GM19023 (cell line): ENCODE measurements around the gene HOXD9.

Source experiments
- ATAC-seq: cut with Tn5 transposase; IDR thresholded peaks from one replicate; pipeline ENCODE4 v1.9.1; 2021; ENCODE audit warnings: mild to moderate bottlenecking, moderate library complexity; ENCODE audit not compliant: unreplicated experiment

Gene HOXD9

DNA sequence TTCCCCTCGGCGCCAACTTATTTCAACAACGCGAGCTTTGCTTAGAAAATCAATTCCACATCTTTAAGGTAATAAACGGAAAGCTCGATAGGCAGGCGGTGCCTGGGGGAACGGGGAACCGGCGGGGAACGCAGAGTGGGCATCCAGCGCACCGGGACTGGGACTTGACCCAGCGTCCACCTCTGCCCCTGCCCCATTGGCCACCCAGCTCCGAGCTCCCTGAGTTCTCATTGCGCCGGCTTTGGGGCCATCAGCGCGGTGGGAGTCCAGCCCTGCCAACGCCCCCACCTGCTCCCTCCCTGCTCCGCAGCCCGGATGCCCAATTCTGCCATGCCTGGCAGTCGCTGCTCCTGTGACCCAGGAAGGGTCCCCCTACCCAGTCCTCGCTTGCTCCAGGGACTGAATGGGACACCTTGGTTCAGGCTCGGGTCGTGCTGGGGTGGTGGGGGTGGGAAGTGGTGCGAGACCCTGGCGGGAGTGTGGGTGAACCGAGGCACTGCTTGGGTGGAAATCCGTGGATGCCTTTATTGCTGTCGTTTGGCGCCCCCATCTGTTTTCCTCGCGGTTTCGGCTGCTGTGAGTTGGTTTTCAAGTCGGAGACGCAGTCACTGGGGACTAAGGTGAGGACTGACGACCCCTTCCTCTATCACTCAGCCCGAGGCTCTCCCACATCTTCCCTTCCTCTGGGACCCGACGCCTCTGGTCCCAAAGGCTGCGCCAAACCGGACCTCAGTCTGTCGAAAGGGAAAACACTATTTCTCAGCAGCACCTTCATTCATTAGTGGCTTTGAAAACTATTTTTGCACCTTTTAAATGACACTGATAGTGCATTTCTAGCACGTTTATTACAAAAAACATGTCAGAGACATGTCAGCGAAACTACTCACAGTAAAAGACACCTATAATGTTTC lies 36.4 kb upstream of the HOXD9 start:
- ATAC-seq: no peak

DNA sequence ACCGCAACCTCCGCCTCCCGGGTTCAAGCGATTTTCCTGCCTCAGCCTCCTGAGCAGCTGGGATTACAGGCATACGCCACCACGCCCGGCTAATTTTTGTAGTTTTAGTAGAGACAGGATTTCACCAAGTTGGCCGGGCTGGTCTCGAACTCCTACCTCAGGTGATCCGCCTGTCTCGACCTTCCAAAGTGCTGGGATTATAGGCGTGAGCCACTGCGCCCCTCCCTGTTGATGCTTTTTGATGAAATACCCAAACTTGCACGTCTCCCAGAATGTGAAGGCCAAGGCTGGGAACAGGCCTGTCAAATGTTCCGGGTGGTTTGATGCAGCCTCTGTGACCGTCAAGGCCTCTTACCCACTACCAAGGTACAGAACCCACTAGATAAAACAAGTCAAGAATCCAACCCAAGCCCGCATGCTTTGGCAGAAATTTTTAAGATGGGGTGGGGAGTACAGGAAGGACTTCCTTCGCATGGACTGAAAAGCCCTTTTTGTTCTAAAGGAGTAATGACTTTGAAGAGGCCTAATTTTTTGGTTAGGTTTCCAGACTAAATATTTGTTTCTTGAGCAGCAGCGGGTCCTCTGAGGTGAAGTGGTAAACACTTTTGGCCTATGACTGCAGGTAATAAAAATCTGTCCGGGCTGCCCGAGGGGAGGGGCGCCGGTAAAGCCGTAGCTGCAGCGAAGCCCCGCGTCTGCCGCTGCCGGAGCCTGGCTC lies 35.0 kb upstream of the HOXD9 start:
- no peak for ATAC-seq

GRCh38 chr2:176088048-176088936 lies 34.2 kb upstream of the HOXD9 start:
- peak; percentile 76 for ATAC-seq

DNA sequence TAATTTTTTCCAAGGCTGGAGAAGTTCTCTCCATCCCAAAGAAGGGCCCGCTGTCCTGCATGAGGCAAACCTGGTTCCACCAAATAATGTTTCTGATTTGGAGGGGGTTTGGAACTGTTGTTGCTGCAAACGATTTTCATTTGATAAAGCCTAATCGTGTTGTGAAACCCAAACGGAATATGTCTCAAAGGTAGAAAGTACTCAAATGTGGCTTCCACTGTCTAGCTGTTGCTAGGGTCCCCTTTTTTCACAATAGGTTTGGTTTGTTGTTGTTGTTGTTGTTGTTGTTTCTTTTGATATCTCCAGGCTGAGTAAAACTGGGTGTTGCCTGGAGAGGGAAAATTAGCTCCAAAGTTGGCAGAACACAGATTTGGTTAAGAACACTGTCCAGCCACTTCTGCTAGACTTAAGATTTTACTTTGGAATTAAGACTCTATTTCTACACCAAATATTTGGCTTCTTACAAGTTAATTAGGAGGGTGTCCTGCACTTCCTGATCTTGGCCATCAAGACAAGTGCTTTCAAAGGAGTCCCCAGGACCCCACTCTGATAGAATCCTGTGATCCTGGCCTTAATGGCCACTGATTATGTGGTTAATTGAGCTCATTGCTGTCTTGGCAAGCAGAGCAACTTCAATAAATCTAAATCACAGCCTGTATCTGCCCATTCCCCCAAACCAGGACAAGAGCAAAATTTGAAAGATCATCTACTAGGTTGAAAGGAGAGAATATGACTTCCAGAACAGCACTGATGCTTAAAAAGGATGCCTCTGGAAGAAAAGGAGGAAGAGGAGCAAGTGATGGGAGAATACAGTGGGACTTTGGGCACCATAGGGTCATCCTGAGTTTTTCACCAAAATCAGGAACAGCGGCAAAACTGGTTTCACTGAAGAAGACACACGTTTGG lies 33.3 kb upstream of the HOXD9 start:
- ATAC-seq: no peak

- ATAC-seq: no peak
These were observed 32.6 kb upstream of the HOXD9 start for GRCh38 chr2:176089843-176090395.

DNA sequence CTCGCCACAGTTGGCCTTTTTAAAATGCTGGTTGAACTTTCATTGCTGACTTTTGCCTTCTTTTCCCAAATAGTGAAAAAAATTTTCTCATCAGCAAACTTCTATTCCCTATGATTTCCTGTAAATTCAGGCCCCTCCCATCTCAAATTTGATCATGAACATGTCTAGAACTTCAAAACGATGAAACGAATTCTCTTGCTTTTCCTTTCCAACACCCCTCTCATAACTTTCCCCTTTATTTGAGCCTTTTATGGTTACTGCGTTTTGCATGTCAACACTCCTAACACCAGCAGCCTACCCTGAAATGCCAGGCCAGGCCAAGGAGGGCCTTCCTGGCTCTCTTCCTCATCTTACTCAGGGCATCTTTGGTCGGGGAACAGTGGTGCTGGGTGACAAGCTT lies 31.7 kb upstream of the HOXD9 start:
- no peak for ATAC-seq

- no peak for ATAC-seq
These were observed 30.9 kb upstream of the HOXD9 start for GRCh38 chr2:176091329-176092258.

- no peak for ATAC-seq
These were observed 30.0 kb upstream of the HOXD9 start, which contains the start of gene HOXD13 for GRCh38 chr2:176092270-176093144. Gene HOXD13 (plus strand): TSS chr2:176092721. CDS start chr2:176092891, 170 bp downstream.

GRCh38 chr2:176093145-176093897 lies 29.2 kb upstream of the HOXD9 start:
- ATAC-seq: no peak

- no peak for ATAC-seq
These were observed 28.6 kb upstream of the HOXD9 start for GRCh38 chr2:176093898-176094249.

DNA sequence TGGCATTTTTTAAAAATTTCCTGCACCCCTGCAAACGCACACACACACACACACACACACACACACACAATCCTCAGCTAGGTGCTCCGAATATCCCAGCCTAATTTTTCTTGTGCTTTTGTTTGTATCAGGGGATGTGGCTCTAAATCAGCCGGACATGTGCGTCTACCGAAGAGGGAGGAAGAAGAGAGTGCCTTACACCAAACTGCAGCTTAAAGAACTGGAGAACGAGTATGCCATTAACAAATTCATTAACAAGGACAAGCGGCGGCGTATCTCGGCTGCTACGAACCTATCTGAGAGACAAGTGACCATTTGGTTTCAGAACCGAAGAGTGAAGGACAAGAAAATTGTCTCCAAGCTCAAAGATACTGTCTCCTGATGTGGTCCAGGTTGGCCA lies 28.2 kb upstream of the HOXD9 start:
- no peak for ATAC-seq

DNA sequence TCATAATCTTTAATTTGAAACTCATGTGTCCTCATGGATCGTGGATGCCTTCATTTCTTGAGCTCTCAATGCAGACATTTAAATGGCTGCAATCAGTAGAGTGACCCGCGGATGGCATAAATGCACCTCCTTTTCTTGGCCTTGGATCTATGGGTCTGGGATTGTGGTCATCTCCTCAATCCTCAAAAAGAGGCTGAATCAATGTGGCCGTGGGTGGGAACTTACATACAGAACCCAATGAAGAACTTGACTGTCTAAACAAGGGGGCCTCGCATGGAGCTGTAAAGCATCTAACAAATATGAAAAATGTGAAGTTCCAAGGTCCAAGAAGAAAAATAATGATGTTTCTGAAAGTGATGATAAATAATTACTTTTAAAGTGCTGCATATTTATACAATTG lies 27.1 kb upstream of the HOXD9 start:
- ATAC-seq: no peak

DNA sequence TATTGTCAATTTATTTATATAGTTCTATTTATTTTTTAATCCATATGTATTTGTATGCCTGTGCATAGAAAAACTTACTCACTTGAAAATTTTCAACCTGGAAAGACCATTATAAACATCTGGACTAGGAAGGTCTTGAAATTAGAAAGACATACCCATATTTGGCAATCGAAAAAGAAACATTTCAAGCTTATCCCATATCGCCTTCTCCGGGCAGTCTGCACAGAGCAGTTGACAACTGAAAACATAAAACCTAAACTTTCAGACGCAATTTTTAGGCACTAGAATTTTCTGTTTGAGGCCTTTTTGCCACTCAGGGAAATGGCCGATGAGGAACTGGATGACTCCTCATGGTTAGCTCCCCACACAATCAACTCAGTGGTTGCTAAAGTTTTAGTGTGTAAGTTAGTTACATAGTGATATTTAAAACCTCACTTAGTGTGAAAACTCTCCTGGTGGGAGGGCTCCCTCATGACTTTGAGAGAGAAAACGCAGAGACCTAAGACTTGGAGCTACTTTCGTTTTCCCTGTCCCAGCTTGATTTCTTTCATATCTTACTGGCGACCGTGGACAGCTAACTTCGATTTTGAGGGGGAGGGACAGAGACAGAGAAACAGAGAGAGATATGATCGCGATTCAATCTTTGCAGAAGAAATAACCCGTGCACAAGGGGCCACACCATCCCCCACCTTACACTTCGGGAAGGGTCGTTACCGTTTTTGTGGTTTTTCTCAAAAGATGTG lies 26.1 kb upstream of the HOXD9 start:
- no peak for ATAC-seq

DNA sequence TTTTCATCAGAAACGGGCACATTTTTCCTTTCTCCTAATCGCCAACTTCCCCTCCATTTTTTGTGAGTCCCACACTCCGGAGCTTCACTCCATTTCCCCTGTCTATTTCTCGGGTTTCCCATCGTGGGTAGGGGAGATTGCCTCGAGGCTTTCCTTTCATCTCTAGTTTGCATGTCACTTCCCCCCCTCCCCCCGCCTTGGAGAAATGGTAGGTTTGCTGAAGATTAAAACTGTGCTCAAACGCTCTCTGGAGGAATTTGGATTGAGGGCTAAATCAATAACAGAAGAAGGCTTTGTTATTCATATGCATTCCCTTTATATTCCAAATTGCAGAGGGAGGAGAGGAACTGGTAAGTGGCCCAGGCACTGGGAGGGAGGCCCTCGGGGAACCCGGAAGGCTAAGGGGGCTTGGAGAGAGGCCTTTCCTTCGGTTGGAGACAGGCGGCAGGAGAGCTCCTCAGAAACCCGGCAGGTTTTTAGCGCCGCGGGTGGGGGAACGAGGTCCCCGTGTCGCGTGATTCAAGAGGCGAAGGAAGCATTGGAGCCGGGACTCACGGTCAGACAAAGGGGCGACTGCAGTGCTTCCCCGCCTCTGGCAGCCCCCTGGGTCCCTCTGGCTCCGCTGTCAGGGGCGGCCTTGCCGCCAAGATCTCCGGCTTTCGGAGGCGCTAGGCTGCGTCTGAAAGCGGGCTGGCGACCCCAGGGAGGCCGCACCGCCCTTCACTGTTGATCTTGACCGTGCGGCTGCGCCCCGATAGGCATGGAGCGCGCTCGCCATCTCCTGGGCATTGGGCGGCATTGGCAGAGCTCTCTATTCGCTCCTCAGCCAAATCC lies 25.3 kb upstream of the HOXD9 start:
- peak; percentile 93 for ATAC-seq

DNA sequence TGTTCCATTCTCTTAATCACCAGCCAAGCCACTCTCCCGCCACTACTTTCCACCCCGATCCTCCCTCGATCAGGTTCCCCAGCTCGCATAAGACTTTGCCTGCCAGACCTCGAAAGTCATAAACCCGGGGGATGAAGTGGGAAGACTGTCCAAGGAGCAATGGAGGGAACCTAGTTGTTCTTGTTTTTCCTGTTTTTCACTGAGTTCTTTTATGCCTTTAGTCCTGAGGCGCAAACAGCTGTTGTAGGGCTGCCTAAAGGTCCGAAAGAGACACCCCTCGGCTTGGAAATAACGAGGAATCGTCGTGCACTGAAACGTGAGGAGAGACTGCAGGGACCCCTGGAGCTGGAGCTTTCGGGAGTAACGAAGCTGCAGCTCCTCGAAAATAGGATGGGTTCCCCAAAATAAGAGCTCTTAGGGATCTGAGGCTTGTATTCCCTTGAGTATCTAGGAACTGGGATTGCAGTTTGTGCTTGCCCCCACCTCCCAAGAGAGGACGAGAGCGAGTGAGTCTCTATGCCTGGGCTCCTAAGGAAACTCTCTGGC lies 24.6 kb upstream of the HOXD9 start:
- ATAC-seq: no peak
